8988T (cell line): ENCODE measurements around the gene RAB3C.

Source experiments
- DNase-seq: peaks from one replicate; pipeline ENCODE4 v3.0.0; 2011

Gene RAB3C

DNA sequence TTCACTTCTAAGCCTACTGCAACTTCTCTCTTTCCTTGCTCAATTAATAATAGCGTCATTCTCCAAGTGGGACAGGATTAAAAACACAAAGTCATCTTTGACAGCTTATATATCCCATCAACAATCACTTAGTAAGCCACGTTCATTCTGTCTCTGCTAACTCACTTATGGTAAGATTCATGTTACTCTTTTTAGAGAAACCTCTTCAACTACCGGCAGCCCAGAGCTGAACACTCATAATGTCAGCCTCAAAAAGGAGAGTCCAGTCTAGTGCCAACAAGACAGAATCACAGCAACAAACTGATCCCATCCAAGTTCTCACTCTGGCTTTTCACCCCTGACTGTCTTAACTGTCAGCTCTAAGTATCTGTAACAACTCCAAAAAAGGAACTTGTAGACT lies 196.0 kb downstream of the RAB3C start:
- no peak for DNase-seq

DNA sequence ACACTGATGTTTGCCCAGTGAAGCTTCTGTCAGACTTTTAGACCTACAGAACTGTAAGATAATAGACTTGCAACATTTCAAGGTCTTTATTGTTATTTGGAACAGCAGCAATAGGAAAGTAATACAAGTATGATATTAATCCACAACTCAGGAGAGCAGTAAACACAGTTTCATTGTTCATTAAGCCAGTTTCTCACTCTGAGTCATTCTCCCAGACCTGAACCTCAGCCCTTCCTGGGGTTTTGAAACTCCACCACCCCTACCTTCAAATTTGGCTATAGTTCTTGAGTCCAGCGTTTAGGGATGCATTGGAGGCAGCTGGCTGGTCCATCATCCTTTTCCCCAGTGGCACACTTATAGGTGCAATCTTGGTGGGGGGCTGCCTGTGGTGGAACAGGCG lies 203.2 kb downstream of the RAB3C start:
- no peak for DNase-seq

DNA sequence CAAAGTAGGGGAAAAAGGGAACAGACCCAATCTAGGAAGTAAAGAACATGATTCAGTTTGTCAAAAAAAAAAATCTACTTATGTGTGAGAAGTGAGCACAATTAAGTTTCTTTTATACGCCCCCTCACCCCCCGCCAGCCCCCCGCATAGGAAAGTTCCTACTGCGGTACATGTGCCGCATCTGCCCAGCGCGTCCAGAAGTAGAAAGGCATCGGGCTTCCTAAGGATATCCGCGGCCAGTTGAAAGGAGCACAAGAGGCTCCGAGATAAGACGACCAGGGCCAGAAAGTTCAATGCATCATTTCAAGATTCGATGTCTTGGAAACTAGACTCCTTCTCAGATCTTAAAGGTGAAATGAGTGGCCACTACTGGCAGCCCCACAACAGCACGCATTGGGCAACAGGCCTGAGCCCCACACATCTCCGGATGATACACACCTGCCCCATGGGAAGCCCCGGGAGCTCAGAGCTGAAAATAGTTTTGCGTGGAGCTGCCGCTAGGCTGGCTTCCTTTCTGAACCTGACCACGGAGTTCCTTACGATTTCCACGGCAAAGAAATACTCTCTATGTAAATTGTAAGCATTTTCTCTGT lies 203.9 kb downstream of the RAB3C start:
- DNase-seq: no peak

DNA sequence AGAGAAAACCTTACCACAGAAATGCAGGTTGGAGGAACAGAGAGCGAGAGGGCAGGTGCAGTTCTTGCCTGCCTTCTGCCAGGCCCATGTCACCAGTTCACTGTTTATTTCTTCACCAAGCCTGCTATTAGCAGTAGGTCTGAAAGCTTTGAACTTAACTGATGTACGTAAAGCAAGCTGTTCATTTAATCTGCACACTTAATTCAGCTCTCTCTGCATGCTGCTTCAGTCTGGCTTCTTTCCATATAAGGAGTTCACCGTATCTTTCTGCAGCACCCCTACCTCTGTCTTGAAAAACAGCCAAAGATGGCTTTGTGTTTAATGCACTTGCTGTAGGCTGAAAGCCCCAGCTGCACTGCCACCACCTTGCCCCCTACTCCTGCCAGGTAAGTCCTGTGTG lies 205.1 kb downstream of the RAB3C start:
- no peak for DNase-seq

DNA sequence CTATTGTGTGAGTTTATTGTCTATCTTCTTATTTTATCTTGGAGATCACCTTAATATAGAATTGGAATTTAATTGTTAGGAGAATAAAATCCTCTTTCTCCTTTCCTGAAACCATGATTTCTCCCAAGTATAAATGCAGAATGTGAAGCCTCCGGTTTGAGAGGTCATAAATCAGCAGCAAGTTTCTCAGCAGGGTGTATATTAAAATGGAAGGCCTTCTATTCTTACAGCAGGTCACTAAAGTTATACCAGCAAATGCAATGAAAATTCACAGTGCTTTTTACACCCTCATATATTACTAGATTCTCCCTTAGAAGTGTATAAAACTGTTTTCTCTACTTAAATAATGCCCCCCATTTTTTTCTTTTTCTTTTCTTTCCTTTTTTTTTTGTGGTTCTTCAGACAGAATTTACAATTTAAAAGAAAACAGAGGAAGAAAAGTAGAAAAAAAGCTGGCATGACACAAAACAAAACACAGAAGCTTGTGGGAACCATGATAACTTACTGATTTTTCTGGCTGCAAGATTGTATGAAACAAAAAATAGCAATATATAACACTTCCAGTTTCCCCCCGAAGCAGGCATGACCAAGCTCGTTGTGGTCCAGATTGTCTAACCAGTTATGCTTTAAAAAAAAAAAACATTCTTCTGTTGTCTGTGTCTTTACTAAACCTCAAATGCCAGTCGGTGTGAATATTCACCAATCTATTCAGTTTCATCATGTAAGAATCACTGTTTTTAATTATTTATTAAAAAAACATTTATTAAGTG lies 211.2 kb downstream of the RAB3C start:
- no peak for DNase-seq

DNA sequence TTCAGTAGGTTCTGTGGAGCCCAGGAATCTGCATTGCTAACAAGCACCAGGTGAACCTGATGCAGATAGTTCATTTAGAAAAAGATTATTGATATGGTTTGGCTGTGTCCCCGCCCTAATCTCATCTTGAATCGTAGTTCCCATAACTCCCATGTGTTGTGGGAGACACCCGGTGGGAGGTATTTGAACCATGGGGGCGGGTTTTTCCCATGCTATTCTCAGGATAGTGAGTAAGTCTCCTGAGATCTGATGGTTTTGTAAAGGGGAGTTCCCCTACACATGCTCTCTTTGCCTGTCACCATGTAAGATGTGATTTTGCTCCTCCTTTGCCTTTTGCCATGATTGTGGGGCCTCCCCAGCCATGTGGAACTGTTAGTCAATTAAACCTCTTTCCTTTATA lies 212.0 kb downstream of the RAB3C start:
- no peak for DNase-seq

DNA sequence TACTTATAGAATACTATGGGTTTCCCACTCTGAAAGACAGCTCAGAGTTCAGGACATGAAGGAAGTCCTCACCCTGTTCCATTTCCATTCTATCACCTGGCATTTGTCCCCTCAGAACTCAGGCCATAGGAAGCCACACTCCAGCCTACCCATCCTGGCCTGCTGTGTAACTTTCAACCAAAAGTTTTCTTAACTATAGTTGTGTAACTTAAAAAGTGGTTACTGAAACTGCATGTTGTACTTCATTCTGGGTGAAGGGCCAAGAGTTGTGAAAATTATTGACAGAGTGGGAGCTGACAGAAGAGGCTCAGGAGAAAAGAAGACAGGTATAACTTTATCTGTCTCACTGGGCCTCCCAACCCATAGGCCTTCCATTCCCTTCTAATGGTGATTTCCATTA lies 212.5 kb downstream of the RAB3C start:
- no peak for DNase-seq

DNA sequence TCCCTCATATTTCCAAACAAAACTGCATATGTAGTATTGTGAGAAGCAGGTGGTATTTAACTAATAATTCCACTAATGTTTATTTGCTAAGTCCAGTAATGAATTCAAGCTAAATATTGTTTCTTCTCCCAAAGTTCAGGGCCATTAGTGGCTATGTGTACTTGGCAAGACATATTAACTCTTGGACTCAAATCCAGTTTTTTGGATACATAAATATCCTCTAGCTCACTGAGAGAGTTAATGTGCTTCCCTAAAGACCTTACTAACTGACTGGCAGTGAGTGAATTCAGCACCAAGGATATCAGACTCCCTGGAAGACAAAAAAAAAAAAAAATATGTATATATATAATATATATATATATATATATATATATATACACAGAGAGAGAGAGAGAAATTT lies 214.1 kb downstream of the RAB3C start:
- DNase-seq: no peak

DNA sequence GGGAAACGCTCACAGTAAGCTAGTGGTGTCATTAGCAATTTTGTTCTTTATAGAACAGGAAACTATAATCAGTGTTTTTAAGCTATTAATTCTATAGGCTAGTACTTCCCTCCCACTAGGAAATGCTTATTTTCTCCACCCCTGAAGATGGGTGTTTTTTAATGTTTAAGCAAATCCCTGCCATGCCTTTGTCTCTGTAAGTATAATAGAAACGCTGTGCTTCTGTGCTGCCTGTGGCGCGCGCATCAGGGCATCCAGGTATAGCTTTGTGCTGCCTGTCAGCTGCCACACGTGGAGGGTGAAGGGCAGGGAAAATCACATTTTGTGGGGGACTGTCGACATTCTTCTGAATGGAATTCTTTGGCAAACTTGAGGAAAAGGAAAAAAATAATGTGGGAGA lies 217.5 kb downstream of the RAB3C start:
- no peak for DNase-seq

DNA sequence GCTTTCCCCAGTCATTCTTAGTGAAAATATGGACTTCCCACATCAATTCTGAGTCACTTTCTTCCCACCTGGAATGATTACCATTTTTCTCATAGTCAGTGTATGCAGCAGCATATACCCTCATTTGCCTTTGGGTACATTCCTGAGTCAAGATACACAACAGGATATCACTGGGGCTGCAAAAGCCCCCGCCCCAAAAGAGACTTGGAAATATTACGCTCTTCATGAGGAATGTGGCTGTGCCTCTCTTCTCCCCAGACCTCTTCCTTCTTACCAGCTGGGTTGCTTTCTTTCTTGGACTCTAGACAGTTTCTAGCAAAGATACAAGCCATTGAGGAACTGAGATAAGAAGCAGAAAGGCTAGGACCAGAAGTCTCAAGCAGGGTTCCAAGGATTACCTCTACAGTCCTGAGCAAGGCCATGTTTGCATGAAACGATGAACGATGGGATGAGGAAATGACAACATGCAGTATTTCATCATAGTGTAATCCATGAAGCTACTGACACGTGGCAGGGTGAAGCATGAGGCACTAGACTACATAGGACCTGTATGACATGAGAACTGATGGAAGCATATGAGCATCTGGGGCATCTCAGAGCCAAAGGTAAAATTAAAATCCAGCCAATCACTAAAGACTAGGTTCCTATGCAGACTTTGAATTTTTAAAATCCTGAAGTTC lies 218.1 kb downstream of the RAB3C start:
- DNase-seq: no peak

DNA sequence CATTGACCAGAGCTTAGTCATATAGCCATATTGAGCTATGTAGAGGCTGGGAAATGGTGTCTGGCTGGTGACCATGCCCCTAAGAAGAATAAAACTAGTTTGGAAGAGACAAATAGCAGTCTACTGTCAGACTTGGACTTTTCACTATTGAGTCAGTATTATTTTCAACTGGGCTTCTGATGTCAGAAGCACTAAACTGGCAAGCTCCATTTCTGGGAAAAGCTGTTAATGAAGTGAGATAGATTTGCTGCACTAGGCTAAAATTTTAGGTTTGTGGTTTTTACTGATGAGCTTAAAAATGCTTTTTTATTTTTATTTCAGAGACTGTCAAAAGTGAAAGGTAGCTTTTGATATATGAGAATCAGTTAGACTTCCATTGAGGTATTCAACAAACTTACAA lies 220.2 kb downstream of the RAB3C start:
- DNase-seq: no peak

DNA sequence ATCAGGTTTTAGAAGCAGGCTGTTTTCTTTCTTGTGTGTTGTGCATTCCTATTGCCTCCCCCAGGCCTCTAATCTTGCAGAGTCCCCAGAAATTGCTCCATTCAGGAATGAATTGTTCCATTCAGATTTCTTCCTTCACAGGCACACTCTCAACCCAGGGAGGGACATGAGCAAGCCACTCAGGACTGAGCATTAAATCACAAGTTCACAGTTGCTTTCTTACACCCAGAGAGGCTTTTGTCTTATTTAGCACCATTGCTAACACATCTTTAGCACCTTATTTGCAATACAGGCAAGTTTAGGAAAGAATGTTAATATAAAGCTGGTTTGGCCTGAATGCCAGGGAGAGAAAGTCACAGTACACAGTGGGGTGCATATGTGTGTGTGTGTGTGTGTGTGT lies 221.4 kb downstream of the RAB3C start:
- DNase-seq: no peak

DNA sequence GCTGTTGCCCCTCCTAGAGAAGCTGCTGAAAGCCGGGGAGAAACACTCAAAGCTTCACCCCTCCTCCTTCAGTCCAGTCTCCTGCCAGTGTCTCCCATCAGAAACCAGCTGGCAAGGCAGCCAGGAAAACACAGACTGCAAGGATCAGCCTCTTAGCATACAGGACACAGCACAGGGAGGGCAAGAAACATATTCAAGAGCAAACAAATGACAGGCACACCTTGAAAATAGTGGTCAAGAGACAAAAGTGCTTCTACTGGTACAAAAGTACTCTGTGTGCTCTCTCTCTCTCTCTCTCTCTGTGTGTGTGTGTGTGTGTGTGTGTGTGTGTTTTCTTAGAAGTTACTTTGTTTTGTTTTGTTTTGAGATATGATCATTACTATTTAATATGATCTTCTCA lies 227.2 kb downstream of the RAB3C start:
- DNase-seq: no peak

DNA sequence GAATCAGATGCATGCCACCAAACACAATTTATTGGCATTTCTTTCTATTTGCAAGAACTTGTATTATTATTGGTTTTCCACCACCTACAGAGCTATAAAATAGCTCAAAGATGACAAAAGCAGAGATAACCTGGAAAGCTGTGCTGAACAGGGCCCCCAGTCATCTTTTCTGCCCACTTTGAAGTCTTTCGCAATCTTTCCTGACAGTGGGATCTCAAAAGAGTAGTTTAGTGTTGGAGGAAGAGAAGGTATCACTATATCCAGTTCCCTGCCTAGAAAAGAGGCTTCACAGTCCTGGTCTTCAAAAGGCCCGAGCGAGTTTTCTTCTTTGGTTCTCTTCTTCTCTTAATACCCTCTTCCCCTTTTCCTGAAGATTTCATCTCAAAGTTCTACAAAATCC lies 231.0 kb downstream of the RAB3C start:
- DNase-seq: no peak

DNA sequence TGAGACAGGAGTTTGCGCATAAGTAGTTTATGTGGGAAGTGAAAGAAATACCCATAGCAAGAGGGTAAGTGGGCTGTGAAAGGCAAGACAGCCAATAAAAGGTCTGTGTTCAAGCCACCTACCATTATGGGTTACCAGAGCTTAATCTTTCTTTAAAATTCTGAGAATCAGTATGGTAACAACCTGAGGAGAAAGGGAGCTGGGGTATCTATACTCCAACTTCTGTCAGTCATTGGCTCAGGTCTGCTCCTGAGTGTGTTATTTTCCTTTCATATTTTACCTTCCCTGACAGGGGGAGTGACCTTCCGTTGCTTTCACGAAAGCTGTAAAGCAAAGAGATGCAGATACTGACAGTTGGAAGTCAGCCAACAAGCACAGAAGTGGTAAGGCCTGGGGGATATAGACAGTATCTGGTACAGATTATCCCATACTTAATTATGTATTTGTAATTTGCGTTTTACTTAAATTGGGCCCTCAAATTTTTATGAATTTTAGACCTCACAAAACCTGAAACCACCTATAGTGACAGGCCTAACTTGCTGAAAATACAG lies 233.4 kb downstream of the RAB3C start:
- DNase-seq: no peak

DNA sequence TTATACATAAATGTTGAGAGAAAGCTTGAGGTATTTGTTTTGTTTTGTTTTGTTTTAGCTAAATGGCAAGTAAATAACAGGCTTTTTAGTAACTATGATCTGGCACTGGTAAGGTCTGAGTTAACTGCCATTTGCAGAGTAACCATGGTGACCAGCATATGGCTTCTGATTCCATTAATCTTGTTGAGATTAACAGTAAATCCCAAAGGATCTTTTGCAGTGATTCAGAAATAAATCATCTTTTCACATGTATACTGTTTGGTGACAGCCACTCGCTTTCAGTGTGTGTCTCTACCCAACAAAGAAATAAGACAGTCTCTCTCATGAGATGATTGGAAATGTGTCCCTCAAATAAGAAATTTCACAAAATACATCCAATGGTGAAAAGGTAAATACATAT lies 235.6 kb downstream of the RAB3C start:
- DNase-seq: no peak

DNA sequence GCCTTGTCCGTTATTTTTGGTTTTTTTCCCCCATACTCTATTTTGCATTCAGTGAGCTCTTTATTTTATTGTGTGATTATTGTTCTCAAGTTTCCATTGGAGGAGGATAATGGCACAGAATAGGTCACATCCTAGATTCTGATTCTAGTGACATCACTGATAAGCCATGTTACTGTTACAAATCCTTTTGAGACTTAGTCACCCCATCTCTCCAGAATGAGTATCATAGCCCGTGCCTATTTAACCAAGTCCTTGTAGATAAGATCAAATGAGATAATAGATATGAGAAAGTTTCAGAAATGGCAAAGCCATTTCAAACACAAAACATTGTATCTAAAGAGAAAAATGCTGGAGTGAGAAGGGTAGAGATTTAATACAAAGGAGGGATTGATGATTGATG lies 242.6 kb downstream of the RAB3C start:
- no peak for DNase-seq

DNA sequence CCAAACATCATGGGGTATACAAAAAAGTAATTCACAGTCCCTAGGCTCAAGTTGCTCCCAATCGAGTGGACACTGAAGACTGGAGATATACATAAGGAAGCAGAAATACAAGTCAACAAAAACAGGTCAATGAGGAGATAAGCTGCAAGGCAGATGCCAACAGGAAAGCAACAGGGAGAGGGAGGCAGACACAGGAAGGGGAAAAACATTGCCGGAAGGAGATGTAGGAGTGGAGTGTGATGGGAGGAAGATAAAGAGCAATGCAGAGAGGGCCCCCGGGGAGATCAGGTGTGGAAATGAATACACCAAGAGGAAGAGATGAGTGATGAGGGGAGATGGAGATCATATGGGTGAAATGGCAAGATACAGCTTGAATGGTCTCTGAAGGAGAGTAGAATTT lies 243.0 kb downstream of the RAB3C start:
- DNase-seq: no peak

DNA sequence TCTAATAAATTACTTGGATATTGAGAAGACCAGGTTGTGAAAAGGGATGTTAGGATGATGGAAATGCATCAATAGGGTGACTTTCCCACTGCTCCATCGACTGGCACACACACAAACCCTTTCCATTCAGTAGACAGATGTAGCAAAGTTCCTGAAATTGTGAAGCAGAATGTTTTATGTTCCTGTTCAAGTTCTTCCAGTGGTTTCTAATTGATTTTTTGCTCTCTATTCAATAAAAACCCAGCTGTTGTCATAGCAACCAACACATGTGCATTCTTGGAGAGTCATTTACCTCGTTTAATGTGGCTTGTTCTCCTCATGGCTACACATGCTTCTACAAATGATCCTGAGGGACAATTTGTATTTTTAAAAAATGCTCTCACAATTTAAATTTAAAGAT lies 244.6 kb downstream of the RAB3C start:
- DNase-seq: no peak

DNA sequence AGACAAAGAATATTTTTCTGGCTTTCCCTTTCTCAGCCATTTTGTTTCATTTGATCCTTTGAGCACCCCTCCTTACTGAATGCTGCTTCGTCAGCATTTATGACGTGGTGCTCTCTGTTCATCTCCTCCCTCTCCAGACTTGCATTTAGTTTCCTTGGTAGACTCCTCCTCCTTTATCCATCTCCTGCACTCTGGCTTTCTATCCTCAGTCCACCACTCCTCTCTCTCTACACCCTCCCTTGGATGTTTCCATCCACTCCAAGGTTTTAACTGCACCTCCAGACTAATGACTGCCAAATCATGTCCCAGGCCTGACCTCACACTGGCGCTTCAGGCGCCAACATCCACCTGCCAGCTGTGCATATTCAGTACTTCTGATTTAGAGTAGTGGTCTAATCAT lies 245.4 kb downstream of the RAB3C start:
- no peak for DNase-seq

DNA sequence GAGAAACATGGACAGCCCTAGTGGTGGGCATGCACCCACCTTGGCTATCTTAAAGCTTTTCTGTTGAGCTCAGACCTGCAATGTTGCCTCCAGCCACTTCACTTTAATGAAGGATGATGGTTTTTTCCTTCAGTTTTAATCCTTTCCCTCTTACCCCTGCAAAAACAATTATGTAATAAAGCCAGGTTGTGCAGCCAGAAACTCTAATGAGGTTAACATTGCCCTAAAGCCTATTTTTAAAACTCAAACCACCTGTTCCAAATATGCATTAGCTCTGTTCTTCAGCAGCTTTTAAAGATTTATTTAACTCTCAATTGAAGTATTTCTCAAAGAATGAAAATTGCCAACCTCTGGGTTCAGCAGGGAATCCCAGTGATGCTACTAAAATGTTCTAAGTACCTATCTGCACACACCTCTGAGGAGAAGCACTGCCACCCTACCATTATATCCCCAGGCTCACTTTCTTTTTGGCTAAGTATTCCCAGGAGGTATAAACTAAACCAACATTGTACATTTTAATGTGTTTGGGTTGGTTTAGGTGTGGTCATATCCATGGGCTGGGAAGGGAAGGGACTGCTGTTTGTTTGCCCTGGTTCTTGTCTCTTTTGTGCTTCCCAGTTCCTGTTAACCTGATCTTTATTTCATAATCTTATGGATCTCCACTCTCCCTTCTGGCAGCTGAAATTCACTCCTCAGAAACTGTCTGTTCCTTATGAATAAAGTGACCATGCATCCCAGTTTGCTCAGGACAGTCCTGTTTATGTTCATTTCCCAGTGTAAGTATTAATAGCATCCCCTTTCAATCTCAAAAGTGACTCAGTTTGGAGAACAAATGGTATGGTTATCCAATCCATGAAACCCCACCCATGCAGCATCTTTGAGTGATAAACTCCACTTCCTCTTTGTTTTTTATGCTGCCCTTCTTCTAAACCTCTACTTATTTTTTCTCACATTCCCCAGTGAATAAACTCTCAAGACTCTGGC lies 251.7 kb downstream of the RAB3C start:
- no peak for DNase-seq

DNA sequence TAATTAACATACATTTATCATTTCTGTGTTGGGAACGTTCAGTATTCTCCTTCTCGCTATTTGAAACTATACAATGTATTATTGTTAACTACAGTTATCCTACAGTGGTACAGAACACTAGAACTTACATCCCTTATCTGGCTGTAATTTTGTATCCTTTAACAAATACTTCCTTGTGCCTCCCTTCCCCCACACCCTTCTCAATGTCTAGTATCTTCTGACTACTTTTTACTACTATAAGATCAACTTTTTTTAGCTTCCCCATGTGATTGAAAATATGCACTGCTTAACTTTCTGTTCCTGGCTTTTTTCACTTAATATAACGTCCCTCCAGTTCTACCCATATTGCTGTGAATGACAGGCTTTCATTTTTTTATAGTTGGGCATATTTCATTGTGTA lies 253.5 kb downstream of the RAB3C start:
- DNase-seq: no peak

DNA sequence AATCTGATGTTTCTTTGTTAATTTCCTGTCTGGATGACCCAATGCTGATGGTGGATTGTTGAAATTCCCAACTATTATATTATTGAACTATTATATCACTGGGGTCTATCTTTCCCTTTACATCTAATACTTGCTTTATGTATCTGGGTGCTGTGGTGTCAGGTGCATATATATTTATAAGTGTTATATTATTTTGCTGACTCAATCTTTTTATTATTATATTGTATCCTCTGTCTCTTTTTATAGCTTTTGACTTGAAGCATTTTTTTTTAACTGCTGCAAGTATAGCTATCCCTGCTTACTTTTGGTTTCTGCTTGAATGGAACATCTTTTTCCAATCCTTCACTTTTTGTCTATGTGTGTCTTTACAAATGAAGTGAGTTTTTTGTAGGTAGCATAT lies 255.9 kb downstream of the RAB3C start:
- DNase-seq: no peak
